HepG2 (cell line): ENCODE data around the gene DNAI4. TPM values are rescaled to one million over a fixed set of nuclear protein-coding genes. Genes with fewer than 3 reads are reported as not detected.
A peak's percentile ranks its signal among the peaks of the same experiment; 100 is the strongest.

ENCODE experiments used
- ELF4 ChIP-seq: sonication (generic); formaldehyde crosslinking; IDR thresholded peaks from 2 replicates; pipeline ENCODE4 v1.5.0; 2020; ENCODE audit warnings: missing genetic modification reagents, mild to moderate bottlenecking, moderate library complexity, borderline replicate concordance
- ESRRA ChIP-seq: sonication (generic); formaldehyde crosslinking; IDR thresholded peaks from 2 replicates; pipeline ENCODE4 v1.5.1; 2020; ENCODE audit warnings: mild to moderate bottlenecking, low read depth, missing genetic modification reagents
- HES4 ChIP-seq: sonication (generic); formaldehyde crosslinking; IDR thresholded peaks from 2 replicates; pipeline ENCODE4 v1.9.0; 2021; ENCODE audit warnings: mild to moderate bottlenecking, missing genetic modification reagents, borderline replicate concordance
- JUND ChIP-seq: sonication (generic); formaldehyde crosslinking; IDR thresholded peaks from 2 replicates; pipeline ENCODE4 v1.8.0; 2022; ENCODE audit warnings: mild to moderate bottlenecking, missing genetic modification reagents
- LRRFIP1 ChIP-seq: sonication (generic); formaldehyde crosslinking; conservative IDR thresholded peaks from 2 replicates; pipeline ENCODE4 v1.4.0; 2020; ENCODE audit warnings: missing genetic modification reagents
- MIXL1 ChIP-seq: IDR thresholded peaks from 2 replicates; pipeline ENCODE4 v1.6.1; 2016
- NR2F1 ChIP-seq, 2 experiments: fragments of 450-650 bp in 1 of 2; formaldehyde crosslinking in 1 of 2; IDR thresholded peaks; 2 replicates each; pipeline versions ENCODE4 v1.5.0 to v1.6.1; 2016 to 2020; ENCODE audit warnings: mild to moderate bottlenecking in 1 of 2, missing compliant biosample characterization in 1 of 2, missing genetic modification reagents in 1 of 2, moderate library complexity in 1 of 2
- RFXANK ChIP-seq: IDR thresholded peaks from 2 replicates; pipeline ENCODE4 v1.6.1; 2016
- TEF ChIP-seq: sonication (generic); formaldehyde crosslinking; IDR thresholded peaks from 2 replicates; pipeline ENCODE4 v1.5.0; 2020; ENCODE audit warnings: missing genetic modification reagents
- TOPORS ChIP-seq: sonication (generic); formaldehyde crosslinking; IDR thresholded peaks from 2 replicates; pipeline ENCODE4 v1.8.0; 2023; ENCODE audit warnings: mild to moderate bottlenecking, missing genetic modification reagents
- ZMYM3 ChIP-seq: sonication (generic); formaldehyde crosslinking; IDR thresholded peaks from 2 replicates; pipeline ENCODE4 v1.5.1; 2020; ENCODE audit warnings: mild to moderate bottlenecking, missing genetic modification reagents
- ZNF546 ChIP-seq: sonication (generic); formaldehyde crosslinking; conservative IDR thresholded peaks from 2 replicates; pipeline ENCODE4 v1.8.1; 2023; ENCODE audit warnings: mild to moderate bottlenecking, missing genetic modification reagents
- ZNF672 ChIP-seq: sonication (generic); formaldehyde crosslinking; IDR thresholded peaks from 2 replicates; pipeline ENCODE4 v1.8.1; 2022; ENCODE audit warnings: missing genetic modification reagents
- ZNF784 ChIP-seq: sonication (generic); formaldehyde crosslinking; IDR thresholded peaks from 2 replicates; pipeline ENCODE4 v1.5.1; 2020; ENCODE audit warnings: missing genetic modification reagents, mild to moderate bottlenecking, borderline replicate concordance
- ZNF878 ChIP-seq: sonication (generic); formaldehyde crosslinking; IDR thresholded peaks from 2 replicates; pipeline ENCODE4 v1.8.1; 2023; ENCODE audit warnings: mild to moderate bottlenecking, missing genetic modification reagents, moderate library complexity
- ZSCAN22 ChIP-seq: sonication (generic); formaldehyde crosslinking; IDR thresholded peaks from 2 replicates; pipeline ENCODE4 v1.4.0; 2020; ENCODE audit warnings: mild to moderate bottlenecking, missing genetic modification reagents
- polyA plus RNA-seq, 8 experiments: library from polyadenylated mRNA; depleted of rRNA in 3 of 8; stranded (reverse) in 7 of 8; unstranded in 1 of 8; fragments of >200 nt; fragmentation: Illumina TruSeq in 4 of 8; extraction: Trizol in 4 of 8; gene quantifications; 2 replicates each; pipeline versions ENCODE4 v1.2.1 to v1.2.3, GENCODE V29; 2011 to 2016; ENCODE audit warnings: low read depth in 4 of 8, missing spikeins in 1 of 8, mixed read lengths in 1 of 8; ENCODE audit not compliant: insufficient read depth in 1 of 8
- total RNA-seq, 5 experiments: library from RNA; depleted of rRNA; stranded (reverse); fragments of >200 nt; fragmentation: Illumina TruSeq; extraction: Trizol; gene quantifications; 2 replicates each; pipeline ENCODE4 v1.2.3, GENCODE V29; 2016; ENCODE audit warnings: low read depth in 1 of 5
- TF ChIP-seq, protein P1 (sequence below): sonication (generic); formaldehyde crosslinking; IDR thresholded peaks from 2 replicates; pipeline ENCODE4 v1.4.0; 2020; ENCODE audit warnings: missing genetic modification reagents, borderline replicate concordance
- TF ChIP-seq, protein P2 (sequence below): sonication (generic); formaldehyde crosslinking; IDR thresholded peaks from 2 replicates; pipeline ENCODE4 v1.4.0; 2020; ENCODE audit warnings: mild to moderate bottlenecking, missing genetic modification reagents
- TF ChIP-seq, protein P3 (sequence below): IDR thresholded peaks from 2 replicates; pipeline ENCODE4 v1.6.1; 2018; ENCODE audit warnings: missing genetic modification reagents, mild to moderate bottlenecking, missing compliant biosample characterization

The DNAI4 gene
- total and polyA plus RNA-seq, 2 of the 13 experiments (the other 11 are each of a cell fraction or from before 2014, with no cell fraction given): 0.04 to 0.08 TPM

- TF ChIP-seq, protein P1, sequence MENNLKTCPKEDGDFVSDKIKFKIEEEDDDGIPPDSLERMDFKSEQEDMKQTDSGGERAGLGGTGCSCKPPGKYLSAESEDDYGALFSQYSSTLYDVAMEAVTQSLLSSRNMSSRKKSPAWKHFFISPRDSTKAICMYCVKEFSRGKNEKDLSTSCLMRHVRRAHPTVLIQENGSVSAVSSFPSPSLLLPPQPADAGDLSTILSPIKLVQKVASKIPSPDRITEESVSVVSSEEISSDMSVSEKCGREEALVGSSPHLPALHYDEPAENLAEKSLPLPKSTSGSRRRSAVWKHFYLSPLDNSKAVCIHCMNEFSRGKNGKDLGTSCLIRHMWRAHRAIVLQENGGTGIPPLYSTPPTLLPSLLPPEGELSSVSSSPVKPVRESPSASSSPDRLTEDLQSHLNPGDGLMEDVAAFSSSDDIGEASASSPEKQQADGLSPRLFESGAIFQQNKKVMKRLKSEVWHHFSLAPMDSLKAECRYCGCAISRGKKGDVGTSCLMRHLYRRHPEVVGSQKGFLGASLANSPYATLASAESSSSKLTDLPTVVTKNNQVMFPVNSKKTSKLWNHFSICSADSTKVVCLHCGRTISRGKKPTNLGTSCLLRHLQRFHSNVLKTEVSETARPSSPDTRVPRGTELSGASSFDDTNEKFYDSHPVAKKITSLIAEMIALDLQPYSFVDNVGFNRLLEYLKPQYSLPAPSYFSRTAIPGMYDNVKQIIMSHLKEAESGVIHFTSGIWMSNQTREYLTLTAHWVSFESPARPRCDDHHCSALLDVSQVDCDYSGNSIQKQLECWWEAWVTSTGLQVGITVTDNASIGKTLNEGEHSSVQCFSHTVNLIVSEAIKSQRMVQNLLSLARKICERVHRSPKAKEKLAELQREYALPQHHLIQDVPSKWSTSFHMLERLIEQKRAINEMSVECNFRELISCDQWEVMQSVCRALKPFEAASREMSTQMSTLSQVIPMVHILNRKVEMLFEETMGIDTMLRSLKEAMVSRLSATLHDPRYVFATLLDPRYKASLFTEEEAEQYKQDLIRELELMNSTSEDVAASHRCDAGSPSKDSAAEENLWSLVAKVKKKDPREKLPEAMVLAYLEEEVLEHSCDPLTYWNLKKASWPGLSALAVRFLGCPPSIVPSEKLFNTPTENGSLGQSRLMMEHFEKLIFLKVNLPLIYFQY (CRISPR knock-in tag): peak; percentile 88; the same call in 1 of the 2 replicates
- TF ChIP-seq JUND (CRISPR knock-in tag) (no peak), NR2F1 (CRISPR knock-in tag; IDR thresholded peaks at IDR 0.05) (peak in 1 of 2 experiments; percentile 14; a peak in 1 of 4 replicates), ZNF672 (no peak), ZNF546 (CRISPR knock-in tag) (no peak), ESRRA (no peak), TOPORS (CRISPR knock-in tag) (peak; percentile 84; the same call in 1 of the 2 replicates), ELF4 (CRISPR knock-in tag) (no peak), ZSCAN22 (CRISPR knock-in tag) (peak; percentile 39; the same call in 1 of the 2 replicates), ZNF878 (CRISPR knock-in tag) (no peak), TEF (CRISPR knock-in tag) (no peak), LRRFIP1 (CRISPR knock-in tag) (no peak), MIXL1 (CRISPR knock-in tag) (no peak), ZMYM3 (CRISPR knock-in tag) (peak; percentile 35; the same call in 1 of the 2 replicates), ZNF784 (CRISPR knock-in tag) (no peak), HES4 (CRISPR knock-in tag) (no peak), RFXANK (CRISPR knock-in tag) (no peak)
- TF ChIP-seq, protein P2, sequence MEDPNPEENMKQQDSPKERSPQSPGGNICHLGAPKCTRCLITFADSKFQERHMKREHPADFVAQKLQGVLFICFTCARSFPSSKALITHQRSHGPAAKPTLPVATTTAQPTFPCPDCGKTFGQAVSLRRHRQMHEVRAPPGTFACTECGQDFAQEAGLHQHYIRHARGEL (CRISPR knock-in tag): no peak
- TF ChIP-seq, protein P3, sequence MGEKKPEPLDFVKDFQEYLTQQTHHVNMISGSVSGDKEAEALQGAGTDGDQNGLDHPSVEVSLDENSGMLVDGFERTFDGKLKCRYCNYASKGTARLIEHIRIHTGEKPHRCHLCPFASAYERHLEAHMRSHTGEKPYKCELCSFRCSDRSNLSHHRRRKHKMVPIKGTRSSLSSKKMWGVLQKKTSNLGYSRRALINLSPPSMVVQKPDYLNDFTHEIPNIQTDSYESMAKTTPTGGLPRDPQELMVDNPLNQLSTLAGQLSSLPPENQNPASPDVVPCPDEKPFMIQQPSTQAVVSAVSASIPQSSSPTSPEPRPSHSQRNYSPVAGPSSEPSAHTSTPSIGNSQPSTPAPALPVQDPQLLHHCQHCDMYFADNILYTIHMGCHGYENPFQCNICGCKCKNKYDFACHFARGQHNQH (CRISPR knock-in tag): no peak; the same call in 1 of the 2 replicates
Measured at GRCh38 chr1:66929999-66930822, 5.6 kb upstream of the DNAI4 start (continued).
